Stimulated activated CD4-positive, alpha-beta T cell treated with anti-CD3 and anti-CD28 coated beads, Interleukin-1b, Interleukin-23, amount 100 ng/mL, for 4 hours (primary cell): Measurements from ENCODE around the gene ILDR1.
"Not testable (repeated sequence)": the region's sequence is repeated elsewhere in the genome, so short reads cannot be mapped to it uniquely, and the experiment has no call there.

Source experiments
- DNase-seq, 2 donors: peaks; one replicate each; pipeline ENCODE4 v3.0.0-alpha.2; 2020; ENCODE audit warnings: low read depth in 2 of 2

Gene ILDR1

GRCh38 chr3:121948641-121949040, 73.4 kb downstream of the ILDR1 start:
- no peak for DNase-seq

- DNase-seq, result no peak
Measured at GRCh38 chr3:121943431-121943830, 78.6 kb downstream of the ILDR1 start.

GRCh38 chr3:121942116-121942786, 79.8 kb downstream of the ILDR1 start:
- DNase-seq, result no peak

GRCh38 chr3:121941592-121941991, 80.5 kb downstream of the ILDR1 start:
- DNase-seq, result no peak

GRCh38 chr3:121938141-121938855, 83.7 kb downstream of the ILDR1 start:
- not testable (repeated sequence) for DNase-seq
